MM.1S (cell line): Measurements from ENCODE around the gene KCNIP4.

Experiments
- DNase-seq: peaks from one replicate; pipeline ENCODE4 v3.0.0-alpha.2; 2015
- H2AFZ ChIP-seq: fragments of 300-600 bp; sonication (generic); 2 replicates; pipeline ENCODE4 v1.6.0; 2016; ENCODE audit warnings: antibody characterized with exemption, low read length
- H3F3A ChIP-seq: fragments of 300-600 bp; sonication (generic); 2 replicates; pipeline ENCODE4 v1.6.1; 2016; ENCODE audit warnings: mild to moderate bottlenecking, antibody characterized with exemption, low read length, moderate library complexity, mixed read lengths; ENCODE audit not compliant: insufficient read depth
- H3K27ac ChIP-seq: fragments of 300-600 bp; sonication (generic); 2 replicates; pipeline ENCODE4 v1.5.1; 2016; ENCODE audit warnings: mild to moderate bottlenecking, low read length
- H3K27me3 ChIP-seq: fragments of 300-600 bp; sonication (generic); replicated peaks from 2 replicates; pipeline ENCODE4 v1.6.0; 2016; ENCODE audit warnings: low read length; ENCODE audit not compliant: insufficient read depth
- H3K36me3 ChIP-seq: fragments of 300-600 bp; sonication (generic); replicated peaks from 2 replicates; pipeline ENCODE4 v1.6.1; 2016; ENCODE audit warnings: mild to moderate bottlenecking, low read length, mixed read lengths; ENCODE audit not compliant: insufficient read depth
- H3K4me1 ChIP-seq: fragments of 300-600 bp; sonication (generic); 2 replicates; pipeline ENCODE4 v1.6.1; 2016; ENCODE audit warnings: low read length, mixed read lengths
- H3K4me2 ChIP-seq: fragments of 300-600 bp; sonication (generic); 2 replicates; pipeline ENCODE4 v1.6.0; 2016; ENCODE audit warnings: low read depth, low read length
- H3K4me3 ChIP-seq: fragments of 300-600 bp; sonication (generic); 2 replicates; pipeline ENCODE4 v1.5.1; 2016; ENCODE audit warnings: low read length, mixed read lengths
- H3K79me2 ChIP-seq: fragments of 300-600 bp; sonication (generic); 2 replicates; pipeline ENCODE4 v1.6.1; 2016; ENCODE audit warnings: mixed run types, low read length, mixed read lengths
- H3K9ac ChIP-seq: fragments of 300-600 bp; sonication (generic); 2 replicates; pipeline ENCODE4 v1.6.1; 2016; ENCODE audit warnings: low read length, mixed read lengths
- H3K9me2 ChIP-seq: fragments of 300-600 bp; sonication (generic); replicated peaks from 2 replicates; pipeline ENCODE4 v1.6.1; 2016; ENCODE audit warnings: mild to moderate bottlenecking, low read length, mixed read lengths; ENCODE audit not compliant: insufficient read depth
- H3K9me3 ChIP-seq: fragments of 300-600 bp; sonication (generic); replicated peaks from 2 replicates; pipeline ENCODE4 v1.6.1; 2016; ENCODE audit warnings: mild to moderate bottlenecking, low read length, mixed read lengths; ENCODE audit not compliant: insufficient read depth
- H4K20me1 ChIP-seq: fragments of 300-600 bp; sonication (generic); 2 replicates; pipeline ENCODE4 v1.6.1; 2016; ENCODE audit warnings: mild to moderate bottlenecking, low read length, moderate library complexity, mixed read lengths; ENCODE audit not compliant: insufficient read depth
- EZH2 ChIP-seq: fragments of 300-600 bp; sonication (generic); optimal IDR thresholded peaks from 2 replicates; pipeline ENCODE3; 2017; ENCODE audit warnings: low read depth, mild to moderate bottlenecking, antibody characterized with exemption, low read length, mixed read lengths
- EZH2phosphoT487 ChIP-seq: fragments of 300-600 bp; sonication (generic); IDR thresholded peaks from 2 replicates; pipeline ENCODE4 v1.6.1; 2018; ENCODE audit warnings: antibody characterized with exemption, low read length
- TF ChIP-seq, protein P1 (sequence below): fragments of 300-600 bp; sonication (generic); IDR thresholded peaks from 2 replicates; pipeline ENCODE4 v1.5.1; 2016; ENCODE audit warnings: antibody characterized with exemption, low read length, mixed read lengths

KCNIP4 gene

GRCh38 chr4:20723463-20723862 is 1225.1 kb downstream of the KCNIP4 start:
- no peaks in the 10 kb centered on the region for H3K79me2 ChIP-seq
- no peaks in the 10 kb centered on the region for H3K36me3 ChIP-seq
- H3K4me3 ChIP-seq = no peak overlapping the region
- H3K4me2 ChIP-seq = no peak overlapping the region
- H3K9me3 ChIP-seq = no peaks in the 10 kb centered on the region
- H3K4me1 ChIP-seq = no peaks in the 10 kb centered on the region
- H3K27ac ChIP-seq = no peak overlapping the region
- no peaks in the 10 kb centered on the region for H3K27me3 ChIP-seq
- H4K20me1 ChIP-seq = no peaks in the 10 kb centered on the region
- TF ChIP-seq, protein P1, sequence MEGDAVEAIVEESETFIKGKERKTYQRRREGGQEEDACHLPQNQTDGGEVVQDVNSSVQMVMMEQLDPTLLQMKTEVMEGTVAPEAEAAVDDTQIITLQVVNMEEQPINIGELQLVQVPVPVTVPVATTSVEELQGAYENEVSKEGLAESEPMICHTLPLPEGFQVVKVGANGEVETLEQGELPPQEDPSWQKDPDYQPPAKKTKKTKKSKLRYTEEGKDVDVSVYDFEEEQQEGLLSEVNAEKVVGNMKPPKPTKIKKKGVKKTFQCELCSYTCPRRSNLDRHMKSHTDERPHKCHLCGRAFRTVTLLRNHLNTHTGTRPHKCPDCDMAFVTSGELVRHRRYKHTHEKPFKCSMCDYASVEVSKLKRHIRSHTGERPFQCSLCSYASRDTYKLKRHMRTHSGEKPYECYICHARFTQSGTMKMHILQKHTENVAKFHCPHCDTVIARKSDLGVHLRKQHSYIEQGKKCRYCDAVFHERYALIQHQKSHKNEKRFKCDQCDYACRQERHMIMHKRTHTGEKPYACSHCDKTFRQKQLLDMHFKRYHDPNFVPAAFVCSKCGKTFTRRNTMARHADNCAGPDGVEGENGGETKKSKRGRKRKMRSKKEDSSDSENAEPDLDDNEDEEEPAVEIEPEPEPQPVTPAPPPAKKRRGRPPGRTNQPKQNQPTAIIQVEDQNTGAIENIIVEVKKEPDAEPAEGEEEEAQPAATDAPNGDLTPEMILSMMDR = no peak
- TF ChIP-seq EZH2phosphoT487 = no peak
- TF ChIP-seq EZH2 = no peak
- H3F3A ChIP-seq = no peaks in the 10 kb centered on the region
- no peak overlapping the region for H3K9ac ChIP-seq
- H3K9me2 ChIP-seq = no peaks in the 10 kb centered on the region
- no peak for DNase-seq
- H2AFZ ChIP-seq = no peak overlapping the region

- no peak overlapping the region for H2AFZ ChIP-seq
- H3K36me3 ChIP-seq = no peaks in the 10 kb centered on the region
- no peak for DNase-seq
- H3K79me2 ChIP-seq = no peaks in the 10 kb centered on the region
- H4K20me1 ChIP-seq = no peaks in the 10 kb centered on the region
- H3F3A ChIP-seq = no peaks in the 10 kb centered on the region
- no peaks in the 10 kb centered on the region for H3K27me3 ChIP-seq
- H3K9me3 ChIP-seq = no peaks in the 10 kb centered on the region
- H3K27ac ChIP-seq = no peak overlapping the region
- no peak overlapping the region for H3K4me2 ChIP-seq
- no peak overlapping the region for H3K9ac ChIP-seq
- TF ChIP-seq EZH2phosphoT487 (no peak), EZH2 (no peak)
- TF ChIP-seq, protein P1 = no peak
- no peaks in the 10 kb centered on the region for H3K4me1 ChIP-seq
- H3K4me3 ChIP-seq = no peak overlapping the region
- no peaks in the 10 kb centered on the region for H3K9me2 ChIP-seq
Observed at GRCh38 chr4:20723019-20723418, 1225.6 kb downstream of the KCNIP4 start.

DNA sequence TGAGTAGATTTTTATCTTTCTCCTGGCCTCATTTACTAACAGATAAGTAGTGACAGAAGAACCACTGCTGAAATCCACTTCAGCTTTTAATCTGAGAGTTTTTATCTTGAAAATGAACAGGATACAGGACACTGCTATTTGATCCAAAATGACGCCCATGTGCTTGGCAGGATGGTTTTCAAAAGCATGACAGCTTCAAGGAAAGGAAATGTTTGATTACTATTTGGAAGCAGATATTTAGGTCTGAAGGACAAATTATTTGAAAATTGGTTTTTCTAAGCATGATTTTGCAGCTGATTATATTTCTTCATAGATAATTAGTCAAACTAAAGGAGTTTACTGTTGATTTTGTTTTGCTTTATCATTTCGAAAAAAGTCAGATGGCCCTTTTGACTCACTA is 1237.2 kb downstream of the KCNIP4 start:
- Histone ChIP-seq H3K4me1 (no peaks in the 10 kb centered on the region), H3K4me2 (no peak overlapping the region), H3K79me2 (no peaks in the 10 kb centered on the region), H4K20me1 (no peaks in the 10 kb centered on the region), H3K27me3 (no peaks in the 10 kb centered on the region), H3K27ac (no peak overlapping the region), H3F3A (no peaks in the 10 kb centered on the region), H3K9ac (no peak overlapping the region), H3K4me3 (no peak overlapping the region), H3K9me3 (no peaks in the 10 kb centered on the region), H3K36me3 (no peaks in the 10 kb centered on the region), H3K9me2 (no peaks in the 10 kb centered on the region), H2AFZ (no peak overlapping the region)
- no peak for DNase-seq
- TF ChIP-seq EZH2phosphoT487 (no peak), EZH2 (no peak)
- TF ChIP-seq, protein P1 = no peak
